GM13976 (cell line): ENCODE data around the gene WNT8A.

Experiments
- DNase-seq: peaks from one replicate; pipeline ENCODE4 v3.0.0; 2012; ENCODE audit warnings: low spot score
- CTCF ChIP-seq: IDR thresholded peaks from 2 replicates; pipeline ENCODE4 v1.5.1; 2012; ENCODE audit warnings: borderline replicate concordance, mild to moderate bottlenecking; ENCODE audit not compliant: insufficient read depth; ENCODE audit errors: extremely low read depth, missing control alignments, control extremely low read depth
- in situ Hi-C: fragments of 300-500 bp; cut with MboI; formaldehyde crosslinking; loops from one replicate; pipeline ENCODE4 v1.12.0; 2022; ENCODE audit warnings: low sequenced_read_pairs, mixed read lengths, inconsistent platforms; ENCODE audit not compliant: unreplicated experiment

Gene WNT8A

DNA sequence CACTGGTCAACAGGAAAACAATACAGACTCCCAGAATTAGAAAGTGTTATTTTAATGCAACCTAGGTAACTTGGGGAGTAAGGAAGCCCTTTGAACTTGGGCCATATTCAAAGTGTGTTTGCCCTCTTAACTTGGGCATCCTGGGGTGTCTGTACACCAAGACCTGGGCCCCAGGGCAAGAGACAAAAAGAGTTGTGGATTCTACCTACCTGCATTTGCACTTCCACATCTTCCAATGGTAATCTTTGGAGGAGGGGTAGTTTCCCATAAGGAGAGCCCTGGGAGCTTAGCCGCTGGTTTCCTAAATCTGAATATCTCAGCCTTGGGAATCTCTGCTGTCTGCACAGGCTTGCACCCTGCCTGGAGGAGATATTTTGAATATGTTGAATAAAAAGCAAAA lies 8.5 kb downstream of the WNT8A start:
- in situ Hi-C loops, result no loop called here
- no peak for DNase-seq
- no peak for TF ChIP-seq CTCF

DNA sequence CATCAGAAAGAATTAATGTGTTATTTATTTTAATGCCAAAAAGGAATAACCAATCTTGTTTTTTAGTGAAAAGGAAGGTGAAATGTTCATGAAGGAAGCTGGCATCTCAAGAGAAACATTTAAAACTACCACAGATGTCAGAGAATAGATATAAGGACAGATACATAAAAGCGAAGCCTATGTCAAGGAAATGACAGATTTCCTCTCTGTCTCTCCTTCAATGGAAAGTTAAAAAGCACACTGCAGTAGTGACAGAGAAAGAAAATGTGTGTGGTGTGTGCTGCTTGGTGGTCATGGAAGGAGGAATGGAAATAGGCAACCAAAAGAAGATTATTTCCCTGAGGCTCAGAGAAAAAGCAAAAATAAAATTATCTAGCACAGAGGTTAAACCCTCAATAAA lies 9.2 kb downstream of the WNT8A start:
- in situ Hi-C loops, result no loop called here
- no peak for DNase-seq
- TF ChIP-seq CTCF, result no peak

DNA sequence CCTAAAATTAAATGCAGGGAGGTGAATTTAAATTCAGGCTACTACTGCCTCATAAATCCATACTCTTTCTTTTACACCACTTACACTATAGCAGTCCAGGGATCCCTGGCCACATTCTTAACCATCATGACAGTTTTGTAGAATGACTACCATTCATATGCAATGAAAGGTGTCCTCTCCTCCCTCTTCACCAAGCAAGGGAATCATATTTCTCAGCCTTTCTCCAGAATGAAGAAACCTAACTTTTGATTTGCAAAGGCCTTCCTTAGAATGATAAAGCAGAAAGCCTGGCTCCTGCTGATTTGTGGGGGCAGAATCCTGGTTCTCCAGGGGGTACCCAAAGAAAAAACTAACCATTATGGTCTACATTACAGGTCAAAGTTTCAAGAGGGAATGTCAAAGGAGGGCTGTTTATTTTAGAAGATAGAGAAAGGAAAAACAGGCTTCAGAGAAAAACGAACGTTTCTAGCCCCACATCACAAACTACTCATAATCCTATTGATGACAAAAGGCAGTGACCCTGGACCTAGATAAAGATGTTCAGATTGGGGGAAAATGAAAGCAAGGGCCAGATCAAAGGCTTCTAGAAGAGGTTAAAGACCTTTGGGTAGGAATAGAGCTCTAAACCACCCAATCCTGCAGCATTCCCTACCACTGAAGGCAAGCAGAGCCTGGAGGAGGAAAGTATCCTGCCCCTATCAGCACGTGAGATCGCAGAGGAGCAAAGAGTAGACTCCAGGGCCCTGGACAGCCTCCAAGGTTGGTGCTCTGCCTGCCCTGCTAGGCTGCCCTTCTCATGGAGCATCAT lies 11.5 kb downstream of the WNT8A start:
- no peak for DNase-seq
- in situ Hi-C loops, result no loop called here

DNA sequence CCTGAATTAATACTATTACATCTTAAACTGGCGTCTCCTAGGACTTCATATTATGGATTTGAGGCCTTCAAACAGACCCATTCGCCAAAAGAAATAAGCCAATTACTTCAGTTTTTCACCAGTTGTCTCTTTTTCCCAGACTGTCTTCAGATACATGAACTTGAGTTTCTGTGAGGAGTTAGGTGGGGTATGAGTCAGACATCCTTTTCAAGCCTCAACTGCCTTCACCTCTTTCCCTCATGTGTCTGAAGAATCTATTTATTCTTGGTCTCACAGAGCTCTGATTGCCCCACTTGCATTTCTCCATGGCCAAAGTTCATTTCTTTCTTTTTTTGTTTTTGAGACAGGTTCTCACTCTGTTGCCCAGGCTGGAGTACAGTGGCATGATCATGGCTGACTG lies 12.5 kb downstream of the WNT8A start:
- in situ Hi-C loops, result no loop called here
- no peak for TF ChIP-seq CTCF
- DNase-seq, result no peak

More for the DNA sequence above, 11.5 kb downstream of the WNT8A start:
- no peak for TF ChIP-seq CTCF

DNA sequence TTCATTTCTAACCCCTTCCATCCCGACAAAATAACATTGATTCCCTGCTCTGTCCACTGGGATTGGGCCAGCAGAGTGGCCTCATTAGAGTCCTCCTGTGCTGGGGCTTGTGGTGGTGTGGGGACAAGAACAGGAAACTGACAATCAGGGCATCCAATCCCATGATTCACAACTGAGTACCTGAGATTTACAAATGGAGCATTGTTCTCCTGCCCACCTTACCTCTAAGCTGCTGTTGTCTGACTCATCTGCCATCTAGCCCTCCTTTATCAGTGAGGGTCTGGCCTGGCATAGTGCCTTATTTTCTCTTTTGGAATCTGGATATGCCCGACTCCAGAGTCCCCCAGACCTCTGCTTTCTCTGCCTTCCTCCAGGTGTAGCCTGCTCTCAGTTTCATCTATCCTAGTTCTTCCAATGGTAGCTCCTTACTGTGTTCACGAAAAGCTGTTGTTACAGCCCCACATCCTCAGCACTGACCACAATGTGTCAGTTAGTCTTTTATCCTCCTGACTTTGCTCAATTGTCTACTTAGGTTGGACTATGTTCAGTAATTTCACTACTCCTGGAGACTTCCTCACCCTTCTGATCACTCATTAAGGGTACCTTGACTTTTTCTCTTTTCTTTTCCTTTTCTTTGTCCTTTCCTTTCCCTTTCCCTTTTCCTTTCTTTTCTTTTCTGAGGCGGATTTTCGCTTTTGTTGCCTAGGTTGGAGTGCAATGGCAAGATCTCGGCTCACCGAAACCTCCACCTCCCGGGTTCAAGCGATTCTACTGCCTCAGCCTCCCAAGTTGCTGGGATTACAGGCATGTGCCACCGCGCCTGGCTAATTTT lies 13.4 kb downstream of the WNT8A start:
- DNase-seq, result no peak
- in situ Hi-C loops, result no loop called here
- TF ChIP-seq CTCF, result no peak

DNA sequence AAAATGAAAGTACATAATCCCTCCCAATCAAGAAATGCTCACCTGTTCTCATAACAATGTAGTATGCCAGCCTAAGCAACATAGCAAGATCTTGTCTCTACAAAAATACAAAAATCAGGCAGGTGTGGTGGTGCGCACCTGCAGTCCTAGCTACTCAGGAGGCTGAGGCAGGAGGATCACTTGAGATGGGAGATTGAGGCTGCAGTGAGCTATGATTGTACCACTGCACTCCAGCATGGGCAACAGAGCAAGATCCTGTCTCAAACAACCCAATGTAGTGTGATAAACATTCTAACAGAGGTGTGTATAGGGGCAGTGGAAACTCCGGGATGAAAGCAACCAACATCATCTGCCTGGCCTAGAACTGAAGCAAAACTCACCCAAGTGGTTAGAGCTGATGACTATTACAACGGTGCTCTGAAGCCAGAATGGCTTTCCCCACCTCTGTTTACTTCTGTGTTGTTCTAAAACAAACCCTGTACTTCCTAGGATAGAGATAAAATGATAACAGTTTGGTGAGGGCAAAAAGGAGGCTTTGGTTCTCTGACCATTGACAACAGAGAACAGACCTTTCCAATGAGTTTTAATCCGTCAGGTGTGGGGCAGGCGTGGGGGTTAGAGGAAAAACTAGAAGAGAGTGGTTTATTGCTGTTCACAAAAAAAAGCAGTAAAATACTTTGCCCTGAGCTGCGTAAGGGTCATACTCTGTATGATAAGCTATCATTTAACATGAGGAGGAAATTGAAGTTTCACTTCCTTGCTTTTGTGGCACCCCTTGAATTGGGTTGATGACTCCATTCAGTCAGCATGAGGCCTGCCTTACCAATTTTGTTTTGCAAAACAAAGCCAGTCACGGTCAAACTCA lies 18.9 kb downstream of the WNT8A start:
- TF ChIP-seq CTCF, result no peak
- DNase-seq, result no peak
- in situ Hi-C loops, result no loop called here
